AG09319 (cell line): ENCODE data around the gene GPR162.
"Not testable (repeated sequence)": the region's sequence is repeated elsewhere in the genome, so short reads cannot be mapped to it uniquely, and the experiment has no call there.

Source experiments
- DNase-seq: peaks from one replicate; pipeline ENCODE4 v3.0.0-alpha.2; 2010; ENCODE audit warnings: low read depth; ENCODE audit errors: extremely low read depth
- TF ChIP-seq, protein P1 (sequence below): IDR thresholded peaks from 2 replicates; pipeline ENCODE4 v1.5.1; 2011; ENCODE audit warnings: low read depth, mild to moderate bottlenecking, inconsistent platforms, low read length, moderate library complexity

GPR162 gene

GRCh38 chr12:6863586-6864321 lies 42.1 kb downstream of the GPR162 start:
- TF ChIP-seq, protein P1, sequence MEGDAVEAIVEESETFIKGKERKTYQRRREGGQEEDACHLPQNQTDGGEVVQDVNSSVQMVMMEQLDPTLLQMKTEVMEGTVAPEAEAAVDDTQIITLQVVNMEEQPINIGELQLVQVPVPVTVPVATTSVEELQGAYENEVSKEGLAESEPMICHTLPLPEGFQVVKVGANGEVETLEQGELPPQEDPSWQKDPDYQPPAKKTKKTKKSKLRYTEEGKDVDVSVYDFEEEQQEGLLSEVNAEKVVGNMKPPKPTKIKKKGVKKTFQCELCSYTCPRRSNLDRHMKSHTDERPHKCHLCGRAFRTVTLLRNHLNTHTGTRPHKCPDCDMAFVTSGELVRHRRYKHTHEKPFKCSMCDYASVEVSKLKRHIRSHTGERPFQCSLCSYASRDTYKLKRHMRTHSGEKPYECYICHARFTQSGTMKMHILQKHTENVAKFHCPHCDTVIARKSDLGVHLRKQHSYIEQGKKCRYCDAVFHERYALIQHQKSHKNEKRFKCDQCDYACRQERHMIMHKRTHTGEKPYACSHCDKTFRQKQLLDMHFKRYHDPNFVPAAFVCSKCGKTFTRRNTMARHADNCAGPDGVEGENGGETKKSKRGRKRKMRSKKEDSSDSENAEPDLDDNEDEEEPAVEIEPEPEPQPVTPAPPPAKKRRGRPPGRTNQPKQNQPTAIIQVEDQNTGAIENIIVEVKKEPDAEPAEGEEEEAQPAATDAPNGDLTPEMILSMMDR = no peak
- no peak for DNase-seq

GRCh38 chr12:6865307-6865706 lies 43.7 kb downstream of the GPR162 start:
- DNase-seq = not testable (repeated sequence)

DNA sequence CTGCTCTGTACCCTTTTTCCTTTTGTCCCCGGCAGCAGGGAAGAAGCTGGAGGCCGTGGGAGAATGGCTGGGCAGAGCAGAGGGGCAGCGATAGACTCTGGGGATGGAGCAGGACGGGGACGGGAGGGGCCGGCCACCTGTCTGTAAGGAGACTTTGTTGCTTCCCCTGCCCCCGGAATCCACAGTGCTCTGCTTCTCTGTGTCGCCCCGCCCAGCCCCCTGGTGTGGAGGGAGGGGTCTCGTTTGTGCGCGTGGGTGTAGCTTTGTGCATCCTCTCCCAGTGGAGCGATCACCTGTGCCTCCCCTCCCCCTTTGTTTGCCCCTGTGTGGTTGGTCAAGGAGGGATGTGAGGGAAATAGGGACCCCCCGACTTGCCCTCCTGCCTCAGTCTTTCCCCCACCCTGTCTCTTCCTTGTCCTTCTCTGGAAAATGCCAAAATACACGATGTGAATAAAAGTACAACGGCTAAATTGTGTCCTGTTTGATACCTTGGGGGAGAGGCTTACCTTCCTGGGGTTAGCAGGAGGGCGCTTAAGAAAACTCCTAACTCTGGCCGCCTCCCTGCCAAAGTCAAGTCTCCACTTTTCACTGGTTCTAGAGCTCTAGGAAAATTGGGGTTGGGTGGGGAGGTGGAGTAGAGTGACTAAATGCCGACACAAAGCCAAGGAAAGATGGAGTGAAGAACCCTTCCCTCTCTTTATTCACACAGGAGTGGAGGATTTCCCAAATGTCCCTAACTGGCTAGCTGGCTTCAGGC lies 44.7 kb downstream of the GPR162 start:
- TF ChIP-seq, protein P1 = no peak
- DNase-seq = no peak

GRCh38 chr12:6866920-6867412 lies 45.3 kb downstream of the GPR162 start:
- TF ChIP-seq, protein P1 = no peak
- no peak for DNase-seq

GRCh38 chr12:6867413-6868210 lies 46.0 kb downstream of the GPR162 start, which contains the start of gene TPI1:
TPI1 (plus strand) TSS chr12:6867531; CDS start chr12:6867567, 36 bp downstream.
- TF ChIP-seq, protein P1 = no peak
- DNase-seq = peak; percentile 52

GRCh38 chr12:6868211-6869048 lies 46.8 kb downstream of the GPR162 start:
- TF ChIP-seq, protein P1 = peak; percentile 31
- no peak for DNase-seq
